C4-2B (cell line): ENCODE results near the gene LYRM4.

Experiments used
- H3K27ac ChIP-seq: fragments of 450-650 bp; 2 replicates; pipeline ENCODE4 v1.5.1; 2017
- ZFX ChIP-seq: fragments of 450-650 bp; IDR thresholded peaks from 2 replicates; pipeline ENCODE4 v1.6.1; 2017
- TF ChIP-seq, protein P1 (sequence below): fragments of 450-650 bp; conservative IDR thresholded peaks from 2 replicates; pipeline ENCODE4 v1.5.1; 2017; ENCODE audit warnings: mild to moderate bottlenecking

Gene LYRM4

DNA sequence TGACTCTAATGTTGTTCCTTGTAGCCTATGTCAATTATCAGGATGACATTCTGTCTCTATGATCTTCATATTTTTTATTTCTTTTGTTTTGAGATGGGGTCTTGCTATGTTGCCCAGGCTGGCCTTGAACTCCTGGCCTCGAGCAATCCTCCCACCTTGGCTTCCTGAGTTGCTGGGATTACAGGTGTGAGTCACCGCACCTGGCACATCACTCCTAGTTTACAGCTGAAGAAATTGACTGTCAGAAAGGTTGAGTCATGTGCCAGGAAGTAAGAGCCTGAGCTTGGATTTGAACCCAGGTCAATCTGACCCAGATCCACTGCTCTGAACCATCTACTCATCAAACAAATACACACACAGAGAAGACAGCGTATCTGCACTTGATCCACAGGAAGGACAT lies 161.2 kb downstream of the LYRM4 start:
- TF ChIP-seq, protein P1, sequence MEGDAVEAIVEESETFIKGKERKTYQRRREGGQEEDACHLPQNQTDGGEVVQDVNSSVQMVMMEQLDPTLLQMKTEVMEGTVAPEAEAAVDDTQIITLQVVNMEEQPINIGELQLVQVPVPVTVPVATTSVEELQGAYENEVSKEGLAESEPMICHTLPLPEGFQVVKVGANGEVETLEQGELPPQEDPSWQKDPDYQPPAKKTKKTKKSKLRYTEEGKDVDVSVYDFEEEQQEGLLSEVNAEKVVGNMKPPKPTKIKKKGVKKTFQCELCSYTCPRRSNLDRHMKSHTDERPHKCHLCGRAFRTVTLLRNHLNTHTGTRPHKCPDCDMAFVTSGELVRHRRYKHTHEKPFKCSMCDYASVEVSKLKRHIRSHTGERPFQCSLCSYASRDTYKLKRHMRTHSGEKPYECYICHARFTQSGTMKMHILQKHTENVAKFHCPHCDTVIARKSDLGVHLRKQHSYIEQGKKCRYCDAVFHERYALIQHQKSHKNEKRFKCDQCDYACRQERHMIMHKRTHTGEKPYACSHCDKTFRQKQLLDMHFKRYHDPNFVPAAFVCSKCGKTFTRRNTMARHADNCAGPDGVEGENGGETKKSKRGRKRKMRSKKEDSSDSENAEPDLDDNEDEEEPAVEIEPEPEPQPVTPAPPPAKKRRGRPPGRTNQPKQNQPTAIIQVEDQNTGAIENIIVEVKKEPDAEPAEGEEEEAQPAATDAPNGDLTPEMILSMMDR, result no peak
- no peak overlapping the region for H3K27ac ChIP-seq

DNA sequence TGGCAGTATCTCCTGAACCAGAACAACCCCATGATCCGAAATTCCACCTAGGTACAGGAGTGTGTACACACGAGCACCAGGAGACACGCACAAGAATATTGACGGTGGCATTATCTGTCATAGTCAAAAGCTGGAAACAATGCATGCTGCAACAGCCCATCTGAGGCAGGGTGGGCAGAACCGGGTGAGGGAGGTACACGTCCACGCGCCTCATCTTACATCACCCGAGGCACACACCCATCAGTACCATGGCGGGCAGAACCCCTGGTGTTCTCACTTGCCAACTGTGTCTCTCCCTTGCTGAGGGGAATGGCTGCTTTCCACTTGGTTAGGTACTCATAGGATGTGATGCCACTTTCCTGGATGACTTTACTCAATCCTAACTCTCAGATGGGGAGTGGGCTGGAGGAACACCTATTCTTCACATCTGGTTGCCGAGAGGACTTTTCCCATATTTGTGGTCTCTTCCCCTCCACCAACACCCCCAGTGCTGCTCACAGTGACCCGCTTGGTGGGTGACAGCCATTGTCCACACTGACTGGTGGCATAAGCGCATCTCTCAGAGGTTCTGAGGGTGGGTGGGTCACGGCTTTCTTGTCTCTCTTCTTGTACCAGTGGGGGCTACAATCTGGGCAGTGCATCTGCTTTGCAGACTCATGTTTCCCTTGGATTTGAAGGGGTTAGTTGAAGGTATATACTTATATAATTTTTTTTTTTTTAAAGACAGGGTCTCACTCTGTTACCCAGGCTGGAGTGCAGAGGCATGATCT lies 162.1 kb downstream of the LYRM4 start:
- no peak overlapping the region for H3K27ac ChIP-seq
- TF ChIP-seq, protein P1, result no peak
- no peak for TF ChIP-seq ZFX

DNA sequence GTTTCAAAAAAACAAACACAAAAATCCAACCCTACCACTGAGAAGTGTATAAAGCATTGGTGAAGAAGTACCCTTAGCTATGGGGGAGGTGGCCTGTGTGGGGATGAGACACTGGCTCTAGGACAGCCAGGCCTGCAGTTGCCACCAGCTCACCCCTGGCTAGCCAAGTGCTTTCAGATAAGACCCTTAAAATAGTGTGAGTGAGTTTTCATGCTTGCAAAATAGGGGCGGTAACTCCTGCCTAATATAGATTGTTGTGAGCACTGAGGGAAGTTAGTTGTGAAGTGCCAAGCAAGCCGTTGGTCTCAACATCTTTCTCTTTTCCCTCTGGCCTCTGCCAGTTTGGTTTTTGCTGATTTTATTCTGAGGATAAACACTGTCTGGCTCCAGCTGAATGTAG lies 164.3 kb downstream of the LYRM4 start:
- no peak for TF ChIP-seq ZFX
- TF ChIP-seq, protein P1, result no peak
- H3K27ac ChIP-seq, result no peak overlapping the region

DNA sequence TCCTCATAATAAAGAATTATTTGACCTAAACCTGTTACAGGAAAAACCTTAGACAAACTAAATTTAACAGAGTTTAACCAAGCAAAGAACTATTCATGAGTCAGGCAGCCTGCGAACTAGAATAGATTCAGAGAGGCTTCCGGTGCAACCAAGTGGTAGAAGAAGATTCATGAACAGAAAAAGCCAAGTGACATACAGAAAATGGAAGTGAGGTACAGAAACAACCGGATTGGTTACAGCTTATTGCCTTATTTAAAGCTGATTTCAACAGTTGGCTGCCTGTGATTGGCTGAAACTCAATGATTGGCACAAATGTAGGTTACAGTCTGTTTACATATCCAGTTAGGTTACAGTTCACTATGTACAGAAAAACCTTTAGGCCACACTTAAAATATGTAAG lies 165.5 kb downstream of the LYRM4 start:
- no peak overlapping the region for H3K27ac ChIP-seq

DNA sequence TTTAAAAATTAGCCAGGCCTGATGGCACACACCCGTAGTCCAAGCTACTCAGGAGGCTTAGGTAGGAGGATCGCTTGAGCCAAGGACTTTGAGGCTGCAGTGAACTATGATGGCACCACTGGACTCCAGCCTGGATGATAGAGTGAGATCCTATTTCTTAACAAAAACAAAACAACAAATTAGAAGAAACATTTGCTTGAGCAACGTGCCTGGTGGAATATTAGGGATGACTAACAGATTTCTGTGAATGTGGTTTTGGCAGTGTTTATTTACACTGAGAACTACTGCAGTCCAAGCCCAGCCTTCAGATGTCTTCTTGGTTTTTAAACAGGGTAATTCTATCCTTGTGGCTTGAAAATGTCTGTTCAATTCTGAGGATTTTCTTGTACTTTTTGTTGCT lies 166.4 kb downstream of the LYRM4 start:
- H3K27ac ChIP-seq, result no peak overlapping the region
- TF ChIP-seq, protein P1, result no peak
- TF ChIP-seq ZFX, result no peak

More for the DNA sequence above, 165.5 kb downstream of the LYRM4 start:
- TF ChIP-seq ZFX, result no peak
- TF ChIP-seq, protein P1, result no peak

DNA sequence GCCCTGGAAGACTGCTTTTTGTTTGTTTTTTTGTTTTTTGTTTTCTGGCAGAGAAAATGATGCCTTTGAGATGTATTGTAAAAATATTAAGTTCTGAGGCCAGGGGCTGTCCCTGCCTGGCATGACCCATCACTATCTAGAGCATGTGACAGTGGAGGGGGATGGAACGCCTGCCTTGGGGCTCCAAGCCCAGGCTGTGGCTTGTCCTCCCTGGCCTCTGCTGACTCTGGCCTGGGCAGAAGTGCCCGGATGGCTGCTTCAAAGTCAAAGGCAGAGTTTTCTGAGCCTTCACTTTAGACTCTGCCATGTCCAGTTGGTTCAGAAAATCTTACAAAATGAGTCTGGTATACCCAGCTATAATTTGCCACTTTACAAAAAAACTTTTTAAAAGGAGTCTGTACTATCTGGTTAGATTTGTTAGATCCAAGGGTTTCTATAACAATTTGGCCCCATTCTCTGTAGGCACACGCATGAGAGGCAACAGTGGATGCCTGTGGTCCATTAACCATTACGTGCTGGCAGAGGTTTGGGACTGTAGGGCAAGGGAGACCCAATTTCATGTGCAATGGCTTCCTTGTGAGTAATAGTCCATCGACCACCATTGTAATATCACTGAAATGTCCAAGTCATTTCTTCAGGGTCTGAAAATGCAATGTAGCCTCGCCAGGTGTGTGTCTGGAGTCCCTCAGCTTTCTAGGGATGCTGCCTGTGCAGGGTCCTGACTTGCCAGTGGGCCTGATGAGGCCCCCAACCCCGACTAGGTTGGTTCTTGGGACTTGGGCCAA lies 167.3 kb downstream of the LYRM4 start:
- TF ChIP-seq, protein P1, result no peak
- TF ChIP-seq ZFX, result no peak
- no peak overlapping the region for H3K27ac ChIP-seq
